GM23338 (cell line): ENCODE data around the gene GSDMA. TPM values are rescaled to one million over a fixed set of nuclear protein-coding genes. Genes with fewer than 3 reads are reported as not detected.

Source experiments
- CREB1 ChIP-seq: fragments of 250-450 bp; sonication (Bioruptor Pico); IDR thresholded peaks from 2 replicates; pipeline ENCODE4 v1.5.0; 2020; ENCODE audit warnings: low read depth, mild to moderate bottlenecking, moderate library complexity
- EZH2phosphoT487 ChIP-seq: fragments of 200-600 bp; sonication (generic); IDR thresholded peaks from one replicate; pipeline ENCODE4 v1.8.1; 2018; ENCODE audit warnings: antibody characterized with exemption; ENCODE audit not compliant: unreplicated experiment
- REST ChIP-seq: IDR thresholded peaks from one replicate; pipeline ENCODE4 v1.6.1; 2018; ENCODE audit warnings: antibody characterized with exemption; ENCODE audit not compliant: unreplicated experiment
- ZNF331 ChIP-seq: fragments of 250-450 bp; sonication (Bioruptor Pico); IDR thresholded peaks from 2 replicates; pipeline ENCODE4 v1.5.0; 2020; ENCODE audit warnings: low read depth, mild to moderate bottlenecking, moderate library complexity
- ZNF462 ChIP-seq: fragments of 250-450 bp; sonication (Bioruptor Pico); IDR thresholded peaks from 2 replicates; pipeline ENCODE4 v1.5.0; 2020; ENCODE audit warnings: mild to moderate bottlenecking, moderate library complexity
- polyA plus RNA-seq: library from polyadenylated mRNA; unstranded; fragments of >200 nt; fragmentation: Nextera tagmentation; extraction: Ambion mirVana; gene quantifications from 2 replicates; pipeline ENCODE4 v1.2.1, GENCODE V29; 2016
- total RNA-seq: library from RNA; depleted of rRNA; stranded (reverse); fragments of >200 nt; shearing (Covaris generic); gene quantifications from 2 replicates; pipeline ENCODE4 v1.2.3, GENCODE V29; 2014

The GSDMA gene
- total and polyA plus RNA-seq, 2 experiments from 2014 or later = not detected

DNA sequence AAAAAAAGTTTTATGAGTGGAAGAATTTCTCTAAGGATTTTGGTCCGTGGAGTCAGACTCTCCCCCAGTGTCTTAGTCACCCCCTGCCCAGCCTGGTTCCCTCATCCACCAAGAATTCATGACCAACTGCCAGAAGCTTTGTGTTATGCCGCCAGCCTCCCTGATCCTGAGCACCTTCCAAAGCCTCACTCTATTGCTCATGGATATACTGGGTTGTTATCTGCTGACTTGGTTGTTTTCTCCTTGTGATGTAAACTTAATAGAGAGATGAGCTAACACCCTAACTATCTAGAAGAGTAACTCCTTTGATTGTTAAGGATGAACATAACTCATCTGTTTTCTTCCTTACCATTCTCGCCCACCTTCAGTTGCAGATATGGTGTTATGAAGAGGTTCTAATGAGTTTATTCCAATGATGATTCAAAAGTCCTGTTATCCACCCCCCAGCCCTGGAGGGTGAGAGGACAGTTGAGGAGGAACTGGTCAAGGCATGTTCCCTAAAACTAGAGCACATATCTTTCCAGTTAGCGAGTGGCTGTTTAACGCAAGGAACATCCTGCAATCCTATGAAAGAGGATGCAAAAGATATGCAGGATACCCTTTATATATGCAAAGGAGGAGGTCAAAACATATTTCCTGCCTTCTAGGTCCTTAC, 16.3 kb downstream of the GSDMA start (continued):
- TF ChIP-seq ZNF462 (no peak), ZNF331 (CRISPR knock-in tag) (no peak), REST (no peak), CREB1 (CRISPR knock-in tag) (no peak), EZH2phosphoT487 (no peak)
